AG10803 (cell line): ENCODE data around the gene MROH8.
"Not testable (repeated sequence)": the region's sequence is repeated elsewhere in the genome, so short reads cannot be mapped to it uniquely, and the experiment has no call there.

Source experiments
- DNase-seq: peaks from one replicate; pipeline ENCODE4 v3.0.0; 2010; ENCODE audit warnings: low read depth
- H3K4me3 ChIP-seq: 2 replicates; pipeline ENCODE4 v1.5.1; 2011; ENCODE audit warnings: mild to moderate bottlenecking, low read length, control low read depth
- TF ChIP-seq, protein P1 (sequence below): conservative IDR thresholded peaks from 2 replicates; pipeline ENCODE4 v1.5.1; 2011; ENCODE audit warnings: mild to moderate bottlenecking, low read length, control low read depth, inconsistent platforms

The MROH8 gene

DNA sequence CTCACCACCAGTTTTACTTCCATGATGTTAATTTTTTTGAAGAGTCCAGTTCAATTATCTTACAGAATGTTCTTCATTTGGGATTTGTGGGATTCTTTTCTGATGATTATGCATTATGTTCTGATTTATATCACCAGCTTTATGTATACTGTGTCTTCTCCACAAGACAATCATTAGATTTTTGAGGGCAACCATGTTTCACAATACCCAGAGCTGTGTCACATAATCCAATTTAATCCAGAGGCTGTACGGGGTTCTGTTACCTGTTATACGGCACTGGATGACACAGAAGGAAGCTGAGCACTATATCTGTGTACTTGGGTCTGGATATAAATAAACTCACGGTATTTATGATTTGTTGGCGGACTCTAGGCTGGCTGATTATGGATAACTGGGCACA is 41.8 kb downstream of the MROH8 start:
- no peak overlapping the region for H3K4me3 ChIP-seq
- TF ChIP-seq, protein P1, sequence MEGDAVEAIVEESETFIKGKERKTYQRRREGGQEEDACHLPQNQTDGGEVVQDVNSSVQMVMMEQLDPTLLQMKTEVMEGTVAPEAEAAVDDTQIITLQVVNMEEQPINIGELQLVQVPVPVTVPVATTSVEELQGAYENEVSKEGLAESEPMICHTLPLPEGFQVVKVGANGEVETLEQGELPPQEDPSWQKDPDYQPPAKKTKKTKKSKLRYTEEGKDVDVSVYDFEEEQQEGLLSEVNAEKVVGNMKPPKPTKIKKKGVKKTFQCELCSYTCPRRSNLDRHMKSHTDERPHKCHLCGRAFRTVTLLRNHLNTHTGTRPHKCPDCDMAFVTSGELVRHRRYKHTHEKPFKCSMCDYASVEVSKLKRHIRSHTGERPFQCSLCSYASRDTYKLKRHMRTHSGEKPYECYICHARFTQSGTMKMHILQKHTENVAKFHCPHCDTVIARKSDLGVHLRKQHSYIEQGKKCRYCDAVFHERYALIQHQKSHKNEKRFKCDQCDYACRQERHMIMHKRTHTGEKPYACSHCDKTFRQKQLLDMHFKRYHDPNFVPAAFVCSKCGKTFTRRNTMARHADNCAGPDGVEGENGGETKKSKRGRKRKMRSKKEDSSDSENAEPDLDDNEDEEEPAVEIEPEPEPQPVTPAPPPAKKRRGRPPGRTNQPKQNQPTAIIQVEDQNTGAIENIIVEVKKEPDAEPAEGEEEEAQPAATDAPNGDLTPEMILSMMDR, result no peak
- DNase-seq, result no peak

DNA sequence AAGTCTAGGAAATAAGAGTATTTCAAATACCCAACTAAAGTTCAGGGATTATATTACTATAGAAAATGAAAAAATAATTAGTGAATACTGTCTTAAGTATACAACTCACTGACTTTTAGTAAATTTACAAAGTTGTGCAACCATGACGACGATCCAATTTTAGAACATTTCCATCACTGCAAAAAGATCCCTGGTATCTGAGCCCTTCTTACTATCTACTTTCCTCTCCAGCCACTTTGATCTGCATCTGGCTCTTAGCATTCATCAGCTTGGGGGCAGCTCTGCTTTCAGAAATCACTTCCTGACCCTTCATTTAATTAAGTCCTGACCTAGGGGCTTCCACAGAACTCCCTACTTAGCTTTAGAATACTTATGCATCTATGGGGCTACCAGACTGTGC is 45.4 kb downstream of the MROH8 start:
- DNase-seq, result no peak
- H3K4me3 ChIP-seq, result no peak overlapping the region
- TF ChIP-seq, protein P1, result no peak

DNA sequence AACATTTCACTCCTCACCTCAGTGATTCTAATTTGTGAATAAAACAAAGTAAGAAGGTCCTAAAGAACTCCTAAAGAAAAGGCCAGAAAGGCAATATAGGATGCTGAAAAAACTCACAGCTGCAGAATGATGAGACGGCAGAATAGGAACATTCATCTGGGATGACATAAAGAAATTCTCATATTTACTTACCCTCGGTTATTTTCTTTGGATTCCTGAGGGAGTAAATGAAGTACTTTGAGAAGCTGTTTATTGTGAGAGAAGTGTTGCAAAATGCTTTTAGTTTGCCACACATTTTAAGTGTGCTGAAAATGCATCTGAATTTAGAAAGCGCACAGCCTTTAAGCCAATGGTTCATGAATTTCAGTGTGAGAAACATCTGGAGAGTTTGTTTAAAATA is 47.9 kb downstream of the MROH8 start:
- no peak overlapping the region for H3K4me3 ChIP-seq
- TF ChIP-seq, protein P1, result no peak
- DNase-seq, result no peak

DNA sequence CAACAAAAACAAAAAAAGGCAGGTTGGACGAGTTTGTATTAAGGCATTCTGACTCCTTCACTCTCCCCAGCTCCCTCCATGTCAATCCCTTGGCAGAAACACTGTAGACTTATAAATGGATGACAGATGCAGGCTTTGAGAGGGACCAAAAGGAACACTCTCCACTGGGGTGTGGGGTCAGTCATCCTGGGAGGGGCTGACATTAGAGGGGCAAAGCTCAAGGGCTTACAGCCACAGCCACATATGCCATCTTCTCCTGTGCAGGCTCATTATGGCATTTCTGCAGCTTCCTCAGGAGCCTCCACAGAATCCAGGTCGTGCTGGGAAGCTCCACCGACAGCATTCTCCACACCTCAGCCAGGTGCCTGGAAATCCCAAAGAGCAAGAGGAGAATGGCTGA is 50.5 kb downstream of the MROH8 start:
- no peak overlapping the region for H3K4me3 ChIP-seq
- no peak for DNase-seq
- TF ChIP-seq, protein P1, result no peak

DNA sequence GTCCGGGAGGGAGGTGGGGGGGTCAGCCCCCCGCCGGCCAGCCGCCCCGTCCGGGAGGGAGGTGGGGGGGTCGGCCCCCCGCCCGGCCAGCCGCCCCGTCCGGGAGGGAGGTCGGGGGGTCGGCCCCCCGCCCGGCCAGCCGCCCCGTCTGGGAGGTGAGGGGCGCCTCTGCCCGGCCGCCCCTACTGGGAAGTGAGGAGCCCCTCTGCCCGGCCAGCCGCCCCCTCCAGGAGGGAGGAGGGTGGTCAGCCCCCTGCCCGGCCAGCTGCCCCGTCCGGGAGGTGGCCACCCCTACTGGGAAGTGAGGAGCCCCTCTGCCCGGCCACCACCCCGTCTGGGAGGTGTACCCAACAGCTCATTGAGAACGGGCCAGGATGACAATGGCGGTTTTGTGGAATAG is 53.1 kb downstream of the MROH8 start:
- not testable (repeated sequence) for H3K4me3 ChIP-seq

DNA sequence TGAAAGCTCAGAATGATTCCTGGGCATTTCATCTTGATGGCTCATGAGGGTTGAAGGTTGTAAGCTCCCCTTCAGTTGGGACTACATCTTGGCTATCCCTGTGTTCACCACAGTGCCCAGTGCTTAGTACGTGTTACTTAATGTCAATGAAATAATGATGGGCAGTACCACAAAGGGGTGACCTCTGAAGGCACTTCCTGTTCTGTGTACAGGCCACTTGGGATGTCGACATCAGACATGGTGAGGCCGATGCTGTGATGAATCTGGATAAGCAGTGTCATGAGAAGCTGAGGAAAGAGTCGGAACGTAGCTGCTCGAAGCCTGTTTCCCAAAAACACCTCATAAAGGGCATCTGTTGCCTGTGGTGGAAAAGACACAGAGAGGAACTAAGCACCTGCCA is 55.9 kb downstream of the MROH8 start:
- TF ChIP-seq, protein P1, result no peak
- DNase-seq, result no peak
- H3K4me3 ChIP-seq, result no peak overlapping the region

More for the DNA sequence above, 53.1 kb downstream of the MROH8 start:
- not testable (repeated sequence) for DNase-seq

DNA sequence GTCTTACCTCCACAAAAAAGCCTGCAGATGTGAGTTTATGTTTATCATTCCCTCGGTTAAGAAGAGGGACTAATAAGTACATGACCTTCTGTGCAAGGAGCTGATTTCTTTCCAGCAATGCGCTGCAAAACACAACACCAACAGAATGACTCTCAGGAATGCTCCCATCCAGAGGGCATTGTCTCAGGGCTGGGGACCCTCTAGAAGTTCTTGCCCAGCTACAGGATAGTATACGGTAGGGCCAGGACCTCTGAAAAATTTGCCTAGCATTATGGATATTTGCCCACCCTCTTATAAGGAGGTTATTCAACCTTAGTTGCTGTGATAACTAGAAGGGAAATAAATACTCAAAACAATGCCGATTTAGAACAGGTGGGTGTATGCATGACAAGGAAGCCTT is 58.9 kb downstream of the MROH8 start:
- TF ChIP-seq, protein P1, result no peak
- DNase-seq, result no peak
- H3K4me3 ChIP-seq, result no peak overlapping the region

DNA sequence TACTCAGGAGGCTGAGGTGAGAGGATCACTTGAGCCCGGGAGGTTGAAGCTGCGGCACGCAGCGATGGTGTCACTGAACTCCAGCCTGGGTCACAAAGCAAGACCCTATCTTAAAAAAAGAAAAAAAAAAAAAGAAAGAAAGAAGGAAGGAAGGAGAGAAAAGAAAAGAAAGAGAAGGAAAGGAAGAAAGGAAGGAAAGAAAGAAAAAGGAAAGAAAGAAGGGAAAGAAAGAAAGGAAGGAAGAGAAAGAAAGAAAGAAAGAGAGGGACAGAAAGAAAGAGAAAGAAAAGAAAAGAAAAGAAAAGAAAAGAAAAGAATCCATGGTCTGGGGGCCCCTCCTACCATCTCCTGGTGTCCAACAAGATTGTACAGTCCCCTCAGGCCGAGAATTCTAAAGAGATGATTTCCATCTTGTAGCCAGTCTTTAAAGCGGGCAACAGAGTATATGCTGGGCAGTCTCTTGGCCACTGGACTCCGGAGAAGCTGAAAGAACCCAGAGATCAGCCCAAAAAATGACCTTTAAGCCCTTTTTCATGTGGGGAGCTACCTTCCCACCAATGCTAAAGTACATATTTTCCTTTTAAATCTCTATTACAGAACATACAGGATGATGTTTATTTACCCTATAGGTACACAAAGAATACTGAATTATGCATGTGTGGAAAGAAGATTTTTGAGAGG is 59.9 kb downstream of the MROH8 start:
- TF ChIP-seq, protein P1, result no peak
- no peak overlapping the region for H3K4me3 ChIP-seq
- no peak for DNase-seq
